Measurements from ENCODE around the gene KLHL28.
"Not testable (repeated sequence)": the region's sequence is repeated elsewhere in the genome, so short reads cannot be mapped to it uniquely, and the experiment has no call there.

Gene KLHL28

GRCh38 chr14:44895716-44896115, 66.0 kb downstream of the KLHL28 start:
- DNase-seq: no peak

- DNase-seq: no peak
Observed at GRCh38 chr14:44893535-44893934, 68.2 kb downstream of the KLHL28 start.

GRCh38 chr14:44891726-44892372, 69.9 kb downstream of the KLHL28 start:
- DNase-seq: not testable (repeated sequence)

GRCh38 chr14:44889595-44890471, 71.9 kb downstream of the KLHL28 start:
- DNase-seq: no peak

GRCh38 chr14:44887596-44887955, 74.2 kb downstream of the KLHL28 start:
- no peak for DNase-seq

DNA sequence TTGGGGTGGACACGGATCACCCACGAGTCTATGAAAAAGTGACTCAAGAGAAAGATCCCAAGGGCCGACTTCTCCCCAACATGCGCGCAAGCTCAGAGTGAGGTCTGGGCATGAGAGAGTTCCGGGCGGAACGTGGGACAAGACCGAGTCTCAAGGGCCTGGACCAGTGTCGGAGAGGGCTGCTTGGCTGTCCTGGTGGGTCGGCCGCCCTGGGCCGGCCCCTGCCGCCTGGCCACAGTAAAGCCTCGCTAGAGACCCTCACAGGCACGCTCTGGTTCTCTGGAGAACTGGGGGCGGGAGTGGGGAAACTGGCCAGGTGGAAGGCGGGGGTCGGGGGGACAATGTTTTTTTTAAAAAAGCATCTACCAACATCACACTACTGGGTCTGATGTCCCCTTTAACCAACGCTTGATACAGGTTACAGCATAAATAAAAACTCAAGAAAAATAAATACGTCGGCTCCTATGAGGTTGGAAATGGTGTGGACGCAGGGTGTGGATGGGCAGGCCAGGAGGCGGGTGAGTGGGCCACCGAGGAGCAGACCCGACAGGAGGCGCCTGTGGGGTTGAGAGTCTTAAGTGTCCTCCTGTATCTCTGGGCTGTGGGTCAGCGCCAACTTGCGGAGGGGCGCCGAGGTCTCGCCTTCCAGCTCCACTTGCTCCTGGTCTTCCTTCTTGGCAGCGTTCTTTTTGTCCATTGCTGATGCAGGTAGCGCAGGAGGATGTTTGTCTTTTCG, 74.7 kb downstream of the KLHL28 start:
- DNase-seq: no peak

GRCh38 chr14:44880791-44881190, 81.0 kb downstream of the KLHL28 start:
- DNase-seq: no peak

Data from NCI-H774 (cell line).